MM.1S (cell line): ENCODE measurements around the gene BTN2A1.

Source experiments
- DNase-seq: peaks from one replicate; pipeline ENCODE4 v3.0.0-alpha.2; 2015
- H2AFZ ChIP-seq: fragments of 300-600 bp; sonication (generic); 2 replicates; pipeline ENCODE4 v1.6.0; 2016; ENCODE audit warnings: antibody characterized with exemption, low read length
- H3F3A ChIP-seq: fragments of 300-600 bp; sonication (generic); 2 replicates; pipeline ENCODE4 v1.6.1; 2016; ENCODE audit warnings: mild to moderate bottlenecking, antibody characterized with exemption, low read length, moderate library complexity, mixed read lengths; ENCODE audit not compliant: insufficient read depth
- H3K27ac ChIP-seq: fragments of 300-600 bp; sonication (generic); 2 replicates; pipeline ENCODE4 v1.5.1; 2016; ENCODE audit warnings: mild to moderate bottlenecking, low read length
- H3K27me3 ChIP-seq: fragments of 300-600 bp; sonication (generic); replicated peaks from 2 replicates; pipeline ENCODE4 v1.6.0; 2016; ENCODE audit warnings: low read length; ENCODE audit not compliant: insufficient read depth
- H3K36me3 ChIP-seq: fragments of 300-600 bp; sonication (generic); replicated peaks from 2 replicates; pipeline ENCODE4 v1.6.1; 2016; ENCODE audit warnings: mild to moderate bottlenecking, low read length, mixed read lengths; ENCODE audit not compliant: insufficient read depth
- H3K4me1 ChIP-seq: fragments of 300-600 bp; sonication (generic); 2 replicates; pipeline ENCODE4 v1.6.1; 2016; ENCODE audit warnings: low read length, mixed read lengths
- H3K4me2 ChIP-seq: fragments of 300-600 bp; sonication (generic); 2 replicates; pipeline ENCODE4 v1.6.0; 2016; ENCODE audit warnings: low read depth, low read length
- H3K4me3 ChIP-seq: fragments of 300-600 bp; sonication (generic); 2 replicates; pipeline ENCODE4 v1.5.1; 2016; ENCODE audit warnings: low read length, mixed read lengths
- H3K79me2 ChIP-seq: fragments of 300-600 bp; sonication (generic); 2 replicates; pipeline ENCODE4 v1.6.1; 2016; ENCODE audit warnings: mixed run types, low read length, mixed read lengths
- H3K9ac ChIP-seq: fragments of 300-600 bp; sonication (generic); 2 replicates; pipeline ENCODE4 v1.6.1; 2016; ENCODE audit warnings: low read length, mixed read lengths
- H3K9me2 ChIP-seq: fragments of 300-600 bp; sonication (generic); replicated peaks from 2 replicates; pipeline ENCODE4 v1.6.1; 2016; ENCODE audit warnings: mild to moderate bottlenecking, low read length, mixed read lengths; ENCODE audit not compliant: insufficient read depth
- H3K9me3 ChIP-seq: fragments of 300-600 bp; sonication (generic); replicated peaks from 2 replicates; pipeline ENCODE4 v1.6.1; 2016; ENCODE audit warnings: mild to moderate bottlenecking, low read length, mixed read lengths; ENCODE audit not compliant: insufficient read depth
- H4K20me1 ChIP-seq: fragments of 300-600 bp; sonication (generic); 2 replicates; pipeline ENCODE4 v1.6.1; 2016; ENCODE audit warnings: mild to moderate bottlenecking, low read length, moderate library complexity, mixed read lengths; ENCODE audit not compliant: insufficient read depth
- EZH2 ChIP-seq: fragments of 300-600 bp; sonication (generic); optimal IDR thresholded peaks from 2 replicates; pipeline ENCODE3; 2017; ENCODE audit warnings: low read depth, mild to moderate bottlenecking, antibody characterized with exemption, low read length, mixed read lengths
- EZH2phosphoT487 ChIP-seq: fragments of 300-600 bp; sonication (generic); IDR thresholded peaks from 2 replicates; pipeline ENCODE4 v1.6.1; 2018; ENCODE audit warnings: antibody characterized with exemption, low read length
- TF ChIP-seq, protein P1 (sequence below): fragments of 300-600 bp; sonication (generic); IDR thresholded peaks from 2 replicates; pipeline ENCODE4 v1.5.1; 2016; ENCODE audit warnings: antibody characterized with exemption, low read length, mixed read lengths

BTN2A1 gene

DNA sequence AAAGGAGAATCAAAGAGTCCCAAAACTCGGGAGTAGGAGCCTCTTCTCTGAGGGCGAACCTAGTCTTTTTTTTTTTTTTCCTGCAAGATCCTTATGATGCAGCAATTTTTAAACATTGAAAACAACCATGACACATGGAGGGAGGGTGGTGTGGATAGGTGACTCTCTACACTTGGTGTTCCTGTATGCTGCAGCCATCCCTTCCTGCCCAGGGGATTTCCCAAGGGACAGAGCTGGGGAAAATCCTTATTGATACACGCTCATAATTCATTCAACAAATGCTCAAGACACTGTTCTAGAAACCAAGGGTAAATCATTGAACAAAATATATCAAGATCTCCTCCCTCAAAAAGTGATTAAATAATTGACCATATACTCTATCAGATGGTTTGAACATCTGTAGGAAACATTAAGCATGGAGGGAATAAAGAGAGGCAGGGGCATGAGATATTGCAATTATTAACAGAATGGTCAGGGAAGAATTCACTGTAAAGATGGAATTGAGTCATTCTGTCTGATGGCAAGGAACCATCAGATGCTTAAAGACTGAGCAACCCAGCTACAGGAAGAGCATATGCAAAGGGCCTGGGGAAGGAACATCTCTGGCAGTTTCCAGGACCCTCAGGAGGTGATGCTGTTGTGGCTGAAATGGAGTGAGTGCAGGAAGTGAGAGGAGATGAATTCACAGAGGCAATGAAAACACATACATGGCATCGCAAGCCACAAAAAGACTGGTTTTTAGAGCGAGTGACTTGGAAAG is 30.9 kb upstream of the BTN2A1 start:
- Histone ChIP-seq H3K79me2 (0 out of 2 replicates have a peak, but pooled peaks cover 7% of the 10 kb centered on the region), H3K9ac (no peak overlapping the region), H3F3A (no peaks in the 10 kb centered on the region), H3K27ac (no peak overlapping the region), H3K4me3 (no peak overlapping the region), H3K4me1 (no peaks in the 10 kb centered on the region), H3K9me3 (no peaks in the 10 kb centered on the region), H3K4me2 (no peak overlapping the region), H3K27me3 (no peaks in the 10 kb centered on the region), H2AFZ (no peak overlapping the region), H4K20me1 (no peaks in the 10 kb centered on the region), H3K9me2 (no peaks in the 10 kb centered on the region), H3K36me3 (no peaks in the 10 kb centered on the region)
- no peak for DNase-seq
- TF ChIP-seq, protein P1, sequence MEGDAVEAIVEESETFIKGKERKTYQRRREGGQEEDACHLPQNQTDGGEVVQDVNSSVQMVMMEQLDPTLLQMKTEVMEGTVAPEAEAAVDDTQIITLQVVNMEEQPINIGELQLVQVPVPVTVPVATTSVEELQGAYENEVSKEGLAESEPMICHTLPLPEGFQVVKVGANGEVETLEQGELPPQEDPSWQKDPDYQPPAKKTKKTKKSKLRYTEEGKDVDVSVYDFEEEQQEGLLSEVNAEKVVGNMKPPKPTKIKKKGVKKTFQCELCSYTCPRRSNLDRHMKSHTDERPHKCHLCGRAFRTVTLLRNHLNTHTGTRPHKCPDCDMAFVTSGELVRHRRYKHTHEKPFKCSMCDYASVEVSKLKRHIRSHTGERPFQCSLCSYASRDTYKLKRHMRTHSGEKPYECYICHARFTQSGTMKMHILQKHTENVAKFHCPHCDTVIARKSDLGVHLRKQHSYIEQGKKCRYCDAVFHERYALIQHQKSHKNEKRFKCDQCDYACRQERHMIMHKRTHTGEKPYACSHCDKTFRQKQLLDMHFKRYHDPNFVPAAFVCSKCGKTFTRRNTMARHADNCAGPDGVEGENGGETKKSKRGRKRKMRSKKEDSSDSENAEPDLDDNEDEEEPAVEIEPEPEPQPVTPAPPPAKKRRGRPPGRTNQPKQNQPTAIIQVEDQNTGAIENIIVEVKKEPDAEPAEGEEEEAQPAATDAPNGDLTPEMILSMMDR: no peak
- TF ChIP-seq EZH2phosphoT487 (no peak), EZH2 (no peak)

DNA sequence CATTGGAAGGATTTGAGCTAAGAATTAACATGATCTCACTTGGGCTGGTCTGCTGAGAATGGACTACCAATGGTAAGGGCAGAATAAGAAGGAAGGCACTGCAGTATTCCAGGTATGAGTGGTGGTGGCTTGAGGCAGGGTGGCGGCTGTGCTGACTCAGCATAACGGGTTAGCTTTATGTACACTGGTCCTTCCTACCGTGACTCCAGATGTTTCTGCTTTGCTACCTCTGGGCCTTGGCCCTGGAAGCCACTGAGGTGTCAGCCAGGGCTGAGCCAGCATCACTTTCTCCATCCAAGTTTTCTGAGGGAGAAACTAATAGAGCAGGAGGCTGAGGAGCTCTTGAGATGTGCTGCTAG is 30.3 kb upstream of the BTN2A1 start:
- H3K27ac ChIP-seq: no peak overlapping the region
- no peak overlapping the region for H3K9ac ChIP-seq
- H3K4me2 ChIP-seq: no peak overlapping the region
- no peaks in the 10 kb centered on the region for H3K9me3 ChIP-seq
- no peaks in the 10 kb centered on the region for H3K4me1 ChIP-seq
- no peaks in the 10 kb centered on the region for H4K20me1 ChIP-seq
- no peak overlapping the region for H2AFZ ChIP-seq
- TF ChIP-seq EZH2phosphoT487 (no peak), EZH2 (no peak)
- TF ChIP-seq, protein P1: no peak
- no peak for DNase-seq
- no peak overlapping the region for H3K4me3 ChIP-seq
- H3K36me3 ChIP-seq: no peaks in the 10 kb centered on the region
- H3K79me2 ChIP-seq: 0 out of 2 replicates have a peak, but pooled peaks cover 6% of the 10 kb centered on the region
- H3F3A ChIP-seq: no peaks in the 10 kb centered on the region
- no peaks in the 10 kb centered on the region for H3K27me3 ChIP-seq
- H3K9me2 ChIP-seq: no peaks in the 10 kb centered on the region

DNA sequence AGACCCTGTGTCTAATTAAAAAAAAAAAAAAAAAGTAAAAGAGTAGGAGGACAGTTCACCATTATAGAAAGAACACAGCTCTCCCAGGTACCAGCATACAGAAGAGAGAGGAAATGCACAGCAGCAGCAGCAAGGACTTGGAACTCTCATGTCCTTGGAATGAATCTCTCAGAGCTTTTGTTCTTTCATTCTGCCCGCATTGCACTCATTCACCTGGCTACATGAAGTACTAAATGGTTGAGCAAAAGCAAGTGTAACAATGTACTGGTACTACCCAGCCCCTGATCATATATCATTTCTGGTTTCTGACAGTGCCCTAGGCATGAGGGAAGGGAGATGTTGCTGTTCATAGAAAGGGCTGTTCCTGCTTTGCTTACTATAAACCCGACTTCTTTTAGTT is 29.5 kb upstream of the BTN2A1 start:
- Histone ChIP-seq H3K9ac (no peak overlapping the region), H3K27ac (no peak overlapping the region), H4K20me1 (no peaks in the 10 kb centered on the region), H3K9me2 (no peaks in the 10 kb centered on the region), H3K4me1 (no peaks in the 10 kb centered on the region), H3F3A (no peaks in the 10 kb centered on the region), H3K4me3 (no peak overlapping the region), H3K4me2 (no peak overlapping the region), H3K27me3 (no peaks in the 10 kb centered on the region), H3K9me3 (no peaks in the 10 kb centered on the region), H3K79me2 (no peaks in the 10 kb centered on the region), H2AFZ (no peak overlapping the region), H3K36me3 (no peaks in the 10 kb centered on the region)
- no peak for TF ChIP-seq EZH2
- TF ChIP-seq EZH2phosphoT487: no peak
- TF ChIP-seq, protein P1: no peak
- DNase-seq: no peak
